Stomach smooth muscle (tissue), 2 donors: ENCODE results near the gene NEAT1.

Experiments used
- H3K27ac ChIP-seq: one replicate; pipeline ENCODE4 v1.7.0; 2013; ENCODE audit warnings: mild to moderate bottlenecking, low read length, inconsistent platforms
- H3K27me3 ChIP-seq, 2 donors: one replicate each; pipeline ENCODE4 v1.7.0; 2013; ENCODE audit warnings: low read length in 2 of 2; ENCODE audit not compliant: insufficient read depth in 2 of 2, control insufficient read depth in 1 of 2
- H3K36me3 ChIP-seq, 2 donors: one replicate each; pipeline ENCODE4 v1.7.0; 2013; ENCODE audit warnings: low read length in 2 of 2; ENCODE audit not compliant: control insufficient read depth in 2 of 2, insufficient read depth in 2 of 2
- H3K4me1 ChIP-seq: one replicate; pipeline ENCODE4 v1.7.0; 2013; ENCODE audit warnings: low read length; ENCODE audit not compliant: control insufficient read depth, insufficient read depth
- H3K4me3 ChIP-seq, 2 donors: one replicate each; pipeline ENCODE4 v1.7.0; 2013; ENCODE audit warnings: low read length in 2 of 2
- H3K9ac ChIP-seq, 2 donors: one replicate each; pipeline ENCODE4 v1.7.0; 2013; ENCODE audit warnings: low read length in 2 of 2, mild to moderate bottlenecking in 1 of 2
- H3K9me3 ChIP-seq, 2 donors: one replicate each; pipeline ENCODE4 v1.7.0; 2013; ENCODE audit warnings: low read length in 2 of 2; ENCODE audit not compliant: control insufficient read depth in 2 of 2
- donor health status: healthy.
- donor health status: Pancreatic carcinoma.

NEAT1 gene

GRCh38 chr11:65399249-65399648, 23.3 kb upstream of the NEAT1 start:
- Histone ChIP-seq H3K36me3 (peaks cover 14 to 32% of the 10 kb centered on the region in 2 donors), H3K4me1 (no peaks in the 10 kb centered on the region), H3K9me3 (no peaks in the 10 kb centered on the region), H3K4me3 (no peak overlapping the region), H3K9ac (no peak overlapping the region), H3K27me3 (no peaks in the 10 kb centered on the region), H3K27ac (no peak overlapping the region)

- H3K9ac ChIP-seq = no peak overlapping the region
- H3K9me3 ChIP-seq = no peaks in the 10 kb centered on the region
- no peaks in the 10 kb centered on the region for H3K27me3 ChIP-seq
- H3K36me3 ChIP-seq = peaks cover 17 to 31% of the 10 kb centered on the region in 2 donors
- no peak overlapping the region for H3K27ac ChIP-seq
- H3K4me1 ChIP-seq = peaks cover 4% of the 10 kb centered on the region
- H3K4me3 ChIP-seq = no peak overlapping the region
These were observed 22.8 kb upstream of the NEAT1 start for GRCh38 chr11:65399845-65400244.

GRCh38 chr11:65400307-65401072, 22.1 kb upstream of the NEAT1 start:
- Histone ChIP-seq H3K9me3 (no peaks in the 10 kb centered on the region), H3K27me3 (no peaks in the 10 kb centered on the region), H3K4me1 (peaks cover 5% of the 10 kb centered on the region), H3K36me3 (peaks cover 20 to 35% of the 10 kb centered on the region in 2 donors), H3K9ac (no peak overlapping the region), H3K4me3 (no peak overlapping the region), H3K27ac (no peak overlapping the region)

GRCh38 chr11:65401073-65401802, 21.4 kb upstream of the NEAT1 start:
- peaks cover 17 to 30% of the 10 kb centered on the region in 2 donors for H3K36me3 ChIP-seq
- H3K4me1 ChIP-seq = peaks cover 5% of the 10 kb centered on the region
- H3K4me3 ChIP-seq = no peak overlapping the region
- no peak overlapping the region for H3K9ac ChIP-seq
- H3K27ac ChIP-seq = no peak overlapping the region
- H3K9me3 ChIP-seq = no peaks in the 10 kb centered on the region
- H3K27me3 ChIP-seq = no peaks in the 10 kb centered on the region

- Histone ChIP-seq H3K27ac (no peak overlapping the region), H3K4me1 (peaks cover 5% of the 10 kb centered on the region), H3K9ac (no peak overlapping the region), H3K9me3 (no peaks in the 10 kb centered on the region), H3K27me3 (no peaks in the 10 kb centered on the region), H3K36me3 (peaks cover 17 to 30% of the 10 kb centered on the region in 2 donors), H3K4me3 (no peak overlapping the region)
These were observed 20.8 kb upstream of the NEAT1 start for GRCh38 chr11:65401803-65402248.

GRCh38 chr11:65402790-65403189, 19.8 kb upstream of the NEAT1 start:
- H3K27ac ChIP-seq = no peak overlapping the region
- no peak overlapping the region for H3K9ac ChIP-seq
- H3K4me1 ChIP-seq = peaks cover 5% of the 10 kb centered on the region
- H3K9me3 ChIP-seq = no peaks in the 10 kb centered on the region
- no peak overlapping the region for H3K4me3 ChIP-seq
- H3K36me3 ChIP-seq = peaks cover 11 to 26% of the 10 kb centered on the region in 2 donors
- H3K27me3 ChIP-seq = no peaks in the 10 kb centered on the region

GRCh38 chr11:65403607-65404121, 18.9 kb upstream of the NEAT1 start:
- H3K27me3 ChIP-seq = no peaks in the 10 kb centered on the region
- H3K36me3 ChIP-seq = peaks cover 11 to 23% of the 10 kb centered on the region in 2 donors
- H3K4me3 ChIP-seq = no peak overlapping the region
- H3K27ac ChIP-seq = no peak overlapping the region
- no peaks in the 10 kb centered on the region for H3K9me3 ChIP-seq
- H3K4me1 ChIP-seq = peaks cover 5% of the 10 kb centered on the region
- no peak overlapping the region for H3K9ac ChIP-seq

- Histone ChIP-seq H3K36me3 (peaks cover 11 to 23% of the 10 kb centered on the region in 2 donors), H3K9me3 (no peaks in the 10 kb centered on the region), H3K27ac (no peak overlapping the region), H3K9ac (no peak overlapping the region), H3K4me1 (peaks cover 5% of the 10 kb centered on the region), H3K4me3 (no peak overlapping the region), H3K27me3 (no peaks in the 10 kb centered on the region)
These were observed 18.4 kb upstream of the NEAT1 start for GRCh38 chr11:65404210-65404609.

GRCh38 chr11:65404638-65405339, 17.8 kb upstream of the NEAT1 start:
- no peaks in the 10 kb centered on the region for H3K9me3 ChIP-seq
- peaks cover 5% of the 10 kb centered on the region for H3K4me1 ChIP-seq
- no peak overlapping the region for H3K27ac ChIP-seq
- peaks cover 11 to 25% of the 10 kb centered on the region in 2 donors for H3K36me3 ChIP-seq
- no peak overlapping the region for H3K4me3 ChIP-seq
- H3K9ac ChIP-seq = no peak overlapping the region
- H3K27me3 ChIP-seq = no peaks in the 10 kb centered on the region

GRCh38 chr11:65410936-65411680, 11.5 kb upstream of the NEAT1 start:
- Histone ChIP-seq H3K4me3 (no peak overlapping the region), H3K9me3 (no peaks in the 10 kb centered on the region), H3K27me3 (no peaks in the 10 kb centered on the region), H3K27ac (no peak overlapping the region), H3K4me1 (peaks cover 3% of the 10 kb centered on the region), H3K9ac (no peak overlapping the region), H3K36me3 (peaks cover 0 to 12% of the 10 kb centered on the region in 2 donors)
